GM18858 (cell line): ENCODE measurements around the gene NDRG2.

Source experiments
- ATAC-seq: cut with Tn5 transposase; IDR thresholded peaks from one replicate; pipeline ENCODE4 v1.9.1; 2021; ENCODE audit not compliant: unreplicated experiment

Gene NDRG2

GRCh38 chr14:20978687-20979086, 46.2 kb downstream of the NDRG2 start:
- ATAC-seq: no peak

- ATAC-seq: no peak
These were observed 48.6 kb downstream of the NDRG2 start for GRCh38 chr14:20976291-20976690.

GRCh38 chr14:20973501-20973900, 51.4 kb downstream of the NDRG2 start:
- no peak for ATAC-seq

GRCh38 chr14:20971705-20972021, 53.2 kb downstream of the NDRG2 start:
- ATAC-seq: no peak

GRCh38 chr14:20970983-20971704, 53.7 kb downstream of the NDRG2 start:
- ATAC-seq: peak; percentile 77

GRCh38 chr14:20970647-20970982, 54.2 kb downstream of the NDRG2 start:
- ATAC-seq: no peak

- ATAC-seq: no peak
These were observed 55.5 kb downstream of the NDRG2 start for GRCh38 chr14:20969336-20969735.
